Lower lobe of right lung (tissue), 2 donors: ENCODE results near the gene COG1. TPM values are rescaled to one million over a fixed set of nuclear protein-coding genes. Genes with fewer than 3 reads are reported as not detected.

Source experiments
- ATAC-seq, 2 donors: fragments of 200-7000 bp; cut with Tn5 transposase; one replicate each; pipeline ENCODE4 v1.9.1; 2020 to 2022; ENCODE audit warnings: mild to moderate bottlenecking in 2 of 2, moderate library complexity in 2 of 2
- DNase-seq: peaks from one replicate; pipeline ENCODE4 v3.0.0-alpha.2; 2020
- H3K27ac ChIP-seq: fragments of 200-600 bp; one replicate; pipeline ENCODE4 v1.8.0; 2022
- H3K27me3 ChIP-seq: fragments of 200-600 bp; one replicate; pipeline ENCODE4 v1.8.0; 2022; ENCODE audit warnings: low read depth
- H3K36me3 ChIP-seq: fragments of 200-600 bp; one replicate; pipeline ENCODE4 v1.8.0; 2022; ENCODE audit warnings: mild to moderate bottlenecking
- H3K4me1 ChIP-seq: fragments of 200-600 bp; one replicate; pipeline ENCODE4 v1.8.0; 2022
- H3K4me3 ChIP-seq: fragments of 200-600 bp; one replicate; pipeline ENCODE4 v1.8.0; 2022; ENCODE audit warnings: mild to moderate bottlenecking
- H3K9me3 ChIP-seq: fragments of 200-600 bp; one replicate; pipeline ENCODE4 v1.8.0; 2022
- intact Hi-C: fragments of 100-400 bp; cut with DNase I; formaldehyde crosslinking; loops from one replicate; pipeline ENCODE4 v1.11.0; 2022
- total RNA-seq: library from RNA; stranded (reverse); fragmentation: NEBNext Ultra II Directional; extraction: Animal tissue kit (Norgen Biotek cat#: 25700); gene quantifications from one replicate; pipeline ENCODE4 v1.2.1, GENCODE V29; 2021
- TF ChIP-seq, protein P1 (sequence below): fragments of 200-600 bp; IDR thresholded peaks from one replicate; pipeline ENCODE4 v1.8.0; 2022; ENCODE audit warnings: antibody characterized with exemption, mild to moderate bottlenecking
- donor health status: DM: no; HTN: yes; CAD: no; lungs with severe emphysema.

Gene COG1
- total RNA-seq, 1 donor from 2014 or later: 36.4 TPM

DNA sequence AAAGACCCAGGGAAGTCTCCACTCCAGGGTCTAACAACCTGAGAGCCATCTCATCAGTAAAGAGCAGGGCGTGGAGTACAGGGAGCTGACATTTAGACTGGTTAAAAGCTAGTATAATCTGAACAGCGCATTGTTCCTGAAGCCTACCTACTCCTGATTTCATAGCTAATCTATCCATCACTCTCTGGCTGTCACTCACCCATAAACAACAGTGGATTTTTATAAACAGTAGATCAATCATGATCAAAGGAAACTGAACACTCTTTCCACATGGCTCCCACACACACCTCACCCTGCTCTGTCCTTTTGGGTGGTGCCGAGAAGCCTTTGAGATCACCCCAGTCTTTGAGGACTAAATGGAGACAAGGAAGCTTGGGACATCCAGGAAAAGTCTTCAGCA is 13.0 kb upstream of the COG1 start:
- H3K4me3 ChIP-seq: no peak overlapping the region
- no peaks in the 10 kb centered on the region for H3K4me1 ChIP-seq
- intact Hi-C loops: no loop called here
- no peaks in the 10 kb centered on the region for H3K36me3 ChIP-seq
- DNase-seq (no peak), ATAC-seq (no peak)
- TF ChIP-seq, protein P1, sequence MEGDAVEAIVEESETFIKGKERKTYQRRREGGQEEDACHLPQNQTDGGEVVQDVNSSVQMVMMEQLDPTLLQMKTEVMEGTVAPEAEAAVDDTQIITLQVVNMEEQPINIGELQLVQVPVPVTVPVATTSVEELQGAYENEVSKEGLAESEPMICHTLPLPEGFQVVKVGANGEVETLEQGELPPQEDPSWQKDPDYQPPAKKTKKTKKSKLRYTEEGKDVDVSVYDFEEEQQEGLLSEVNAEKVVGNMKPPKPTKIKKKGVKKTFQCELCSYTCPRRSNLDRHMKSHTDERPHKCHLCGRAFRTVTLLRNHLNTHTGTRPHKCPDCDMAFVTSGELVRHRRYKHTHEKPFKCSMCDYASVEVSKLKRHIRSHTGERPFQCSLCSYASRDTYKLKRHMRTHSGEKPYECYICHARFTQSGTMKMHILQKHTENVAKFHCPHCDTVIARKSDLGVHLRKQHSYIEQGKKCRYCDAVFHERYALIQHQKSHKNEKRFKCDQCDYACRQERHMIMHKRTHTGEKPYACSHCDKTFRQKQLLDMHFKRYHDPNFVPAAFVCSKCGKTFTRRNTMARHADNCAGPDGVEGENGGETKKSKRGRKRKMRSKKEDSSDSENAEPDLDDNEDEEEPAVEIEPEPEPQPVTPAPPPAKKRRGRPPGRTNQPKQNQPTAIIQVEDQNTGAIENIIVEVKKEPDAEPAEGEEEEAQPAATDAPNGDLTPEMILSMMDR: no peak
- H3K9me3 ChIP-seq: no peaks in the 10 kb centered on the region
- no peak overlapping the region for H3K27ac ChIP-seq
- H3K27me3 ChIP-seq: no peaks in the 10 kb centered on the region

DNA sequence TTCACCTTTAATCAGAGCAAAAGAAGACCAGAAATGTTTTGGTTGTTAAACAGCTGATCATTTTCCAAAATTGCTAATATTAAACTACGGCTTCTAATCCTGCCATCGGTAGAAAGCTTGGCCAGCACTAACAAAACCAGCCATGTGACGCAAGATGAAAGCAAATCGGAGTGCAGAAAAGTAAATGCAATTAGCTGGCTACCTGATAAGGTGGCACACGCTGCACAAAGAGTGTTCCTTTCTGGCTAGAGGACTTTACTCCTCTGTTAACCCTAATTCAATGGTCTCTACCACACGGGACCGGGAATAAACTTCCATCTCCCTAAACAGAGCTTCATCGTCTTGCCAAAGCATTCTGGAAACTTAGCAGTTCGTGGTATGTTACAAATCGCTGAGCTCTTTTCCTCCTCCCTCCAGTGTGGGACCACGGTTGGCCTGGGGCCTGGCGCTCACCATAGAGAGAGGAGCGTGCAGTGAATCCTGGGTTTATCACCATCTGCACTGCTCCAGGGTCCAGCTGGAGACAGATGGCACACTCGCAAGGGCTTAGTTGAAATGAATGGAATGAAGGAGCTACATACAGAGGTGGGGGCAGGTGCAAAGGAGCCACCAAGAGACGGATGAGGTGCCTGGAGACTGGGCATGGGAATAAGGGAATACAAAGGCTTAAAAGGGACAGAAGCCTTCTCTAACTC is 10.1 kb upstream of the COG1 start:
- intact Hi-C loops: no loop called here
- peak; percentile 41 to 57 for ATAC-seq
- TF ChIP-seq, protein P1: no peak
- no peaks in the 10 kb centered on the region for H3K36me3 ChIP-seq
- no peaks in the 10 kb centered on the region for H3K27me3 ChIP-seq
- no peak for DNase-seq
- no peak overlapping the region for H3K27ac ChIP-seq
- H3K4me3 ChIP-seq: no peak overlapping the region
- no peaks in the 10 kb centered on the region for H3K4me1 ChIP-seq
- H3K9me3 ChIP-seq: no peaks in the 10 kb centered on the region

- Histone ChIP-seq H3K9me3 (no peaks in the 10 kb centered on the region), H3K4me1 (no peaks in the 10 kb centered on the region), H3K27me3 (no peaks in the 10 kb centered on the region), H3K36me3 (no peaks in the 10 kb centered on the region), H3K27ac (no peak overlapping the region), H3K4me3 (no peak overlapping the region)
- no peak for DNase-seq
- intact Hi-C loops: no loop called here
- ATAC-seq: peak in 1 of 2 donors; percentile 35
- TF ChIP-seq, protein P1: no peak
These were observed 8.5 kb upstream of the COG1 start for GRCh38 chr17:73184136-73184993.

GRCh38 chr17:73186283-73187050 is 6.4 kb upstream of the COG1 start:
- TF ChIP-seq, protein P1: no peak
- H3K4me1 ChIP-seq: peaks cover 4% of the 10 kb centered on the region
- no peaks in the 10 kb centered on the region for H3K27me3 ChIP-seq
- intact Hi-C loops: no loop called here
- H3K9me3 ChIP-seq: no peaks in the 10 kb centered on the region
- no peak overlapping the region for H3K4me3 ChIP-seq
- no peak overlapping the region for H3K27ac ChIP-seq
- ATAC-seq: no peak
- DNase-seq: no peak
- H3K36me3 ChIP-seq: no peaks in the 10 kb centered on the region

- no peak overlapping the region for H3K4me3 ChIP-seq
- intact Hi-C loops: no loop called here
- H3K9me3 ChIP-seq: no peaks in the 10 kb centered on the region
- H3K27me3 ChIP-seq: no peaks in the 10 kb centered on the region
- TF ChIP-seq, protein P1: no peak
- ATAC-seq (no peak), DNase-seq (no peak)
- H3K36me3 ChIP-seq: no peaks in the 10 kb centered on the region
- no peak overlapping the region for H3K27ac ChIP-seq
- H3K4me1 ChIP-seq: peaks cover 8% of the 10 kb centered on the region
These were observed 5.6 kb upstream of the COG1 start for GRCh38 chr17:73187203-73187769.
